K562 (cell line): ENCODE results near the gene PPCDC. TPM values are rescaled to one million over a fixed set of nuclear protein-coding genes. Genes with fewer than 3 reads are reported as not detected.
A peak's percentile ranks its signal among the peaks of the same experiment; 100 is the strongest.

ENCODE experiments used
- C11orf30 ChIP-seq: fragments of 450-650 bp; IDR thresholded peaks from 2 replicates; pipeline ENCODE4 v1.6.1; 2016; ENCODE audit warnings: low read depth, mild to moderate bottlenecking
- CEBPB ChIP-seq: fragments of 450-650 bp; IDR thresholded peaks from 2 replicates; pipeline ENCODE4 v1.6.1; 2016; ENCODE audit warnings: missing genetic modification characterization, missing compliant biosample characterization
- CREBBP ChIP-seq: IDR thresholded peaks from one replicate; pipeline ENCODE4 v1.6.1; 2012; ENCODE audit warnings: low read depth, mild to moderate bottlenecking, control low read depth, inconsistent platforms, low read length
- DNMT1 ChIP-seq: fragments of 450-650 bp; IDR thresholded peaks from 2 replicates; pipeline ENCODE4 v1.6.1; 2016; ENCODE audit warnings: antibody characterized with exemption, mild to moderate bottlenecking
- EP400 ChIP-seq: fragments of 450-650 bp; IDR thresholded peaks from 2 replicates; pipeline ENCODE4 v1.6.1; 2017; ENCODE audit warnings: antibody characterized with exemption, mild to moderate bottlenecking, moderate library complexity
- FOXM1 ChIP-seq, 2 experiments: fragments of 450-650 bp in 1 of 2; sonication (generic) in 1 of 2; formaldehyde crosslinking in 1 of 2; IDR thresholded peaks; 2 replicates each; pipeline versions ENCODE4 v1.6.1 to v1.9.0; 2017 to 2022; ENCODE audit warnings: low read depth in 2 of 2, mild to moderate bottlenecking in 2 of 2, missing genetic modification reagents in 1 of 2, moderate library complexity in 1 of 2
- FOXP1 ChIP-seq: sonication (generic); formaldehyde crosslinking; IDR thresholded peaks from 2 replicates; pipeline ENCODE4 v1.8.0; 2022; ENCODE audit warnings: mild to moderate bottlenecking, missing genetic modification reagents
- GABPA ChIP-seq: fragments of 200-800 bp; sonication (Bioruptor generic); conservative IDR thresholded peaks from 2 replicates; pipeline ENCODE4 v1.6.1; 2016; ENCODE audit warnings: low read depth, missing genetic modification characterization, missing compliant biosample characterization
- GATA2 ChIP-seq: sonication (generic); formaldehyde crosslinking; IDR thresholded peaks from 2 replicates; pipeline ENCODE4 v1.4.0; 2020; ENCODE audit warnings: mild to moderate bottlenecking, missing genetic modification reagents
- GTF2E2 ChIP-seq: fragments of 200-800 bp; sonication (Bioruptor generic); IDR thresholded peaks from 2 replicates; pipeline ENCODE4 v1.6.1; 2016; ENCODE audit warnings: missing genetic modification characterization, missing compliant biosample characterization
- HDAC6 ChIP-seq: IDR thresholded peaks from 2 replicates; pipeline ENCODE4 v1.6.1; 2012; ENCODE audit warnings: low read depth, mild to moderate bottlenecking, control low read depth, inconsistent platforms, low read length, moderate library complexity
- HIVEP1 ChIP-seq: fragments of 250-450 bp; sonication (Bioruptor Pico); IDR thresholded peaks from 2 replicates; pipeline ENCODE4 v1.4.0; 2020; ENCODE audit warnings: mild to moderate bottlenecking
- KDM1A ChIP-seq, 2 experiments: fragments of 450-650 bp; IDR thresholded peaks; 2 replicates each; pipeline ENCODE4 v1.6.1; 2016; ENCODE audit warnings: mild to moderate bottlenecking in 2 of 2
- NCOR1 ChIP-seq: fragments of 450-650 bp; IDR thresholded peaks from 2 replicates; pipeline ENCODE4 v1.6.1; 2016; ENCODE audit warnings: mild to moderate bottlenecking, moderate library complexity
- NELFE ChIP-seq: IDR thresholded peaks from 2 replicates; pipeline ENCODE4 v1.6.1; 2011; ENCODE audit warnings: mild to moderate bottlenecking; ENCODE audit not compliant: insufficient read depth, insufficient read length
- RBM14 ChIP-seq: fragments of 200-400 bp; formaldehyde crosslinking; IDR thresholded peaks from 2 replicates; pipeline ENCODE4 v1.6.1; 2018; ENCODE audit warnings: low read depth, mild to moderate bottlenecking, low read length, moderate library complexity, borderline replicate concordance; ENCODE audit not compliant: insufficient read depth
- RNF219 ChIP-seq: fragments of 250-450 bp; sonication (Bioruptor Pico); IDR thresholded peaks from 2 replicates; pipeline ENCODE4 v1.5.0; 2022; ENCODE audit warnings: mild to moderate bottlenecking
- RUNX1 ChIP-seq: sonication (generic); IDR thresholded peaks from 2 replicates; pipeline ENCODE4 v1.6.1; 2016; ENCODE audit warnings: antibody characterized with exemption, low read depth
- SMARCE1 ChIP-seq: fragments of 450-650 bp; IDR thresholded peaks from 2 replicates; pipeline ENCODE4 v1.7.1; 2016; ENCODE audit warnings: mild to moderate bottlenecking
- TEAD1 ChIP-seq, 2 experiments: fragments of 450-650 bp in 1 of 2; sonication (generic) in 1 of 2; formaldehyde crosslinking; IDR thresholded peaks; 2 replicates each; pipeline versions ENCODE4 v1.4.0 to v1.8.0; 2020 to 2022; ENCODE audit warnings: mild to moderate bottlenecking in 2 of 2, missing genetic modification reagents in 1 of 2
- TSC22D4 ChIP-seq: fragments of 450-650 bp; IDR thresholded peaks from 2 replicates; pipeline ENCODE4 v1.6.1; 2016; ENCODE audit warnings: missing genetic modification characterization, missing biosample characterization, control low read depth
- VEZF1 ChIP-seq: fragments of 200-800 bp; sonication (Bioruptor generic); IDR thresholded peaks from 2 replicates; pipeline ENCODE4 v1.6.1; 2017; ENCODE audit warnings: missing genetic modification characterization, missing compliant biosample characterization
- ZFPM2 ChIP-seq: fragments of 250-450 bp; sonication (Bioruptor Pico); IDR thresholded peaks from 2 replicates; pipeline ENCODE4 v1.5.1; 2022; ENCODE audit warnings: mild to moderate bottlenecking
- ZNF41 ChIP-seq: fragments of 250-450 bp; sonication (Bioruptor Pico); conservative IDR thresholded peaks from 2 replicates; pipeline ENCODE4 v1.4.0; 2020; ENCODE audit warnings: mild to moderate bottlenecking
- ZNF830 ChIP-seq: fragments of 250-450 bp; sonication (Bioruptor Pico); IDR thresholded peaks from 2 replicates; pipeline ENCODE4 v1.5.0; 2021; ENCODE audit warnings: mild to moderate bottlenecking
- polyA plus RNA-seq, 8 experiments: library from polyadenylated mRNA; depleted of rRNA in 4 of 8; stranded (reverse) in 5 of 8; unstranded in 3 of 8; fragments of >200 nt; fragmentation: Nextera tagmentation in 2 of 8; fragmentation: Illumina TruSeq in 1 of 8; extraction: Ambion mirVana in 2 of 8; extraction: Trizol in 1 of 8; gene quantifications; 2 replicates each; pipeline versions ENCODE4 v1.2.1 to v1.2.3, GENCODE V29; 2011 to 2014; ENCODE audit warnings: inconsistent platforms in 1 of 8, missing spikeins in 1 of 8
- total RNA-seq, 7 experiments: library from RNA; depleted of rRNA in 6 of 7; stranded (reverse); fragments of >200 nt in 6 of 7; fragmentation: Illumina TruSeq in 2 of 7; extraction: Trizol in 2 of 7; gene quantifications; 2 replicates each; pipeline versions ENCODE4 v1.2.1 to v1.2.3, GENCODE V29; 2011 to 2021; ENCODE audit warnings: low replicate concordance in 1 of 7

The PPCDC gene
- total and polyA plus RNA-seq, 9 of the 15 experiments (the other 6 are each of a cell fraction or from before 2014, with no cell fraction given) = 10.9 to 53.6 (median 16.7) TPM

- TF ChIP-seq TSC22D4 = no peak
- TF ChIP-seq ZFPM2 (CRISPR knock-in tag) = no peak
- TF ChIP-seq FOXP1 (CRISPR knock-in tag) = peak; percentile 71
- no peak for TF ChIP-seq ZNF41 (CRISPR knock-in tag)
- TF ChIP-seq CEBPB (tag) = peak; percentile 74; the same call in 1 of the 2 replicates
- TF ChIP-seq C11orf30 = no peak
- TF ChIP-seq HDAC6 = no peak
- TF ChIP-seq VEZF1 (CRISPR knock-in tag) = peak; percentile 69
- TF ChIP-seq HIVEP1 (CRISPR knock-in tag) = no peak
- 0 out of 2 replicates have a peak, but pooled peaks have one; percentile 34 for TF ChIP-seq RUNX1
- no peak for TF ChIP-seq NELFE
- no peak; the same call in 1 of the 2 replicates for TF ChIP-seq GABPA
- TF ChIP-seq GTF2E2 (tag) = no peak
- TF ChIP-seq SMARCE1 = no peak
- TF ChIP-seq EP400 = peak; percentile 95
- TF ChIP-seq TEAD1 (CRISPR knock-in tag; IDR thresholded peaks at IDR 0.05) = peak in 1 of 2 experiments; percentile 59; a peak in 1 of 4 replicates
- 0 out of 2 replicates have a peak, but pooled peaks have one; percentile 74 for TF ChIP-seq DNMT1
- 0 out of 4 replicates have a peak, but pooled peaks of 1 of the 2 experiments have one; percentile 44 for TF ChIP-seq KDM1A (IDR thresholded peaks at IDR 0.05)
- no peak for TF ChIP-seq RNF219 (CRISPR knock-in tag)
- TF ChIP-seq NCOR1 = no peak; the same call in 1 of the 2 replicates
- no peak for TF ChIP-seq FOXM1 (IDR thresholded peaks at IDR 0.05; ENCODE audit: low read depth)
- no peak for TF ChIP-seq FOXM1 (CRISPR knock-in tag; IDR thresholded peaks at IDR 0.05; ENCODE audit: low read depth)
- TF ChIP-seq RBM14 = no peak
- TF ChIP-seq CREBBP = no peak
- no peak for TF ChIP-seq GATA2 (CRISPR knock-in tag)
- TF ChIP-seq ZNF830 (CRISPR knock-in tag) = no peak
These were observed 20.3 kb downstream of the PPCDC start (continued) for GRCh38 chr15:75043509-75044257.
